A549 (cell line): ENCODE measurements around the gene SERPINI1. TPM values are rescaled to one million over a fixed set of nuclear protein-coding genes. Genes with fewer than 3 reads are reported as not detected.

ENCODE experiments used
- ATAC-seq, 2 experiments: fragments of 200-7000 bp in 1 of 2; fragments of >200 bp in 1 of 2; cut with Nextera tagmentation in 1 of 2; cut with Tn5 transposase in 1 of 2; 3 replicates each; pipeline versions ENCODE4 v1.8.0 to v1.9.1; 2018 to 2020; ENCODE audit warnings: mild to moderate bottlenecking in 1 of 2, moderate library complexity in 1 of 2
- CTCF ChIA-PET: fragments of 300-600 bp; sonication (Branson Sonifier 250); formaldehyde crosslinking; extraction: SDS; loops from one replicate; lab custom pipeline; 2021; ENCODE audit warnings: antibody characterized with exemption, inconsistent platforms; lab: Yijun Ruan, JAX
- POLR2A ChIA-PET: fragments of 350-600 bp; formaldehyde crosslinking; extraction: SDS; loops from one replicate; lab custom pipeline; 2021; ENCODE audit warnings: antibody characterized with exemption, inconsistent platforms; lab: Yijun Ruan, JAX
- DNase-seq, 2 experiments: peaks; one replicate each; pipeline versions ENCODE4 v3.0.0 to v3.0.0-alpha.2; 2011 to 2016; ENCODE audit warnings: low read depth in 1 of 2, low spot score in 1 of 2
- FAIRE-seq: peaks from 2 replicates; lab custom pipeline; 2011; peaks lifted over from hg19 to GRCh38; lab: Jason Lieb, UNC
- H3K27ac ChIP-seq, 2 experiments: fragments of >200 bp; sonication (Bioruptor Twin); formaldehyde crosslinking; 3 replicates each; pipeline ENCODE4 v1.5.1; 2016 to 2017
- H3K4me1 ChIP-seq: fragments of >200 bp; sonication (Bioruptor Twin); formaldehyde crosslinking; 3 replicates; pipeline ENCODE4 v1.6.1; 2016
- H3K4me2 ChIP-seq: fragments of >200 bp; sonication (Bioruptor Twin); formaldehyde crosslinking; 3 replicates; pipeline ENCODE4 v1.6.1; 2016
- H3K4me3 ChIP-seq: fragments of >200 bp; sonication (Bioruptor Twin); formaldehyde crosslinking; 3 replicates; pipeline ENCODE4 v1.5.1; 2016
- H3K9me3 ChIP-seq: fragments of >200 bp; sonication (Bioruptor Twin); formaldehyde crosslinking; 3 replicates; pipeline ENCODE4 v1.6.1; 2016
- CBX8 ChIP-seq: fragments of 200-600 bp; sonication (generic); IDR thresholded peaks from 2 replicates; pipeline ENCODE4 v1.6.1; 2016
- CHD2 ChIP-seq: fragments of 150-350 bp; IDR thresholded peaks from 2 replicates; pipeline ENCODE4 v1.6.1; 2014; ENCODE audit warnings: low read length; ENCODE audit not compliant: partially characterized antibody
- CHD4 ChIP-seq: fragments of 200-600 bp; sonication (generic); IDR thresholded peaks from 2 replicates; pipeline ENCODE4 v1.6.1; 2016; ENCODE audit warnings: antibody characterized with exemption, mild to moderate bottlenecking, borderline replicate concordance
- EHF ChIP-seq: fragments of 250-450 bp; sonication (Bioruptor Pico); IDR thresholded peaks from 2 replicates; pipeline ENCODE4 v1.5.0; 2020; ENCODE audit warnings: mild to moderate bottlenecking
- EHMT2 ChIP-seq: fragments of 200-600 bp; sonication (generic); IDR thresholded peaks from 2 replicates; pipeline ENCODE4 v1.6.1; 2016; ENCODE audit warnings: antibody characterized with exemption, low read depth, mild to moderate bottlenecking, moderate library complexity
- ELK1 ChIP-seq: fragments of 150-350 bp; IDR thresholded peaks from 2 replicates; pipeline ENCODE4 v1.6.1; 2014; ENCODE audit warnings: low read depth, mild to moderate bottlenecking, low read length
- FOSB ChIP-seq: fragments of 250-450 bp; sonication (Bioruptor Pico); IDR thresholded peaks from 2 replicates; pipeline ENCODE4 v1.5.0; 2020; ENCODE audit warnings: mild to moderate bottlenecking, moderate library complexity
- HDAC2 ChIP-seq: fragments of 200-600 bp; sonication (generic); IDR thresholded peaks from 2 replicates; pipeline ENCODE4 v1.6.1; 2016
- HES2 ChIP-seq: fragments of >200 bp; sonication (Bioruptor Twin); formaldehyde crosslinking; IDR thresholded peaks from 2 replicates; pipeline ENCODE4 v1.6.1; 2016
- HOXA7 ChIP-seq: fragments of 250-450 bp; sonication (Bioruptor Pico); IDR thresholded peaks from 2 replicates; pipeline ENCODE4 v1.5.0; 2020; ENCODE audit warnings: mild to moderate bottlenecking, moderate library complexity
- HOXB13 ChIP-seq: fragments of 250-450 bp; sonication (Bioruptor Pico); IDR thresholded peaks from 2 replicates; pipeline ENCODE4 v1.5.0; 2020; ENCODE audit warnings: low read depth, mild to moderate bottlenecking, moderate library complexity
- HOXB5 ChIP-seq: fragments of 250-450 bp; sonication (Bioruptor Pico); IDR thresholded peaks from 2 replicates; pipeline ENCODE4 v1.5.0; 2020; ENCODE audit warnings: mild to moderate bottlenecking, moderate library complexity
- JUNB ChIP-seq: fragments of >200 bp; sonication (Bioruptor Twin); formaldehyde crosslinking; IDR thresholded peaks from 2 replicates; pipeline ENCODE4 v1.6.1; 2016
- KDM1A ChIP-seq: fragments of 200-600 bp; sonication (generic); IDR thresholded peaks from 2 replicates; pipeline ENCODE4 v1.6.1; 2016; ENCODE audit warnings: low read depth, mild to moderate bottlenecking
- MAX ChIP-seq: IDR thresholded peaks from 2 replicates; pipeline ENCODE4 v1.6.1; 2012
- MYC ChIP-seq: IDR thresholded peaks from 2 replicates; pipeline ENCODE4 v1.6.1; 2012; ENCODE audit warnings: mild to moderate bottlenecking, inconsistent platforms, low read length, improper control_type of control experiment, borderline replicate concordance
- NFE2L2 ChIP-seq: fragments of 150-350 bp; conservative IDR thresholded peaks from 2 replicates; pipeline ENCODE4 v1.6.1; 2014; ENCODE audit warnings: low read length
- NPAS2 ChIP-seq: fragments of 250-450 bp; sonication (Bioruptor Pico); IDR thresholded peaks from 2 replicates; pipeline ENCODE4 v1.8.0; 2022; ENCODE audit warnings: mild to moderate bottlenecking, moderate library complexity, borderline replicate concordance
- NR3C1 ChIP-seq: fragments of >200 bp; sonication (Bioruptor Twin); formaldehyde crosslinking; IDR thresholded peaks from 3 replicates; pipeline ENCODE4 v1.6.1; 2017
- PBX3 ChIP-seq: IDR thresholded peaks from 2 replicates; pipeline ENCODE4 v1.6.1; 2012
- POLR2A ChIP-seq: IDR thresholded peaks from 2 replicates; pipeline ENCODE4 v1.6.1; 2012; ENCODE audit warnings: mild to moderate bottlenecking, low read length
- POLR2AphosphoS2 ChIP-seq: conservative IDR thresholded peaks from 2 replicates; pipeline ENCODE4 v1.6.1; 2012; ENCODE audit warnings: low read length, improper control_type of control experiment, inconsistent platforms
- RFX5 ChIP-seq: fragments of 450-650 bp; IDR thresholded peaks from 2 replicates; pipeline ENCODE4 v1.7.1; 2014; ENCODE audit warnings: antibody characterized with exemption, mild to moderate bottlenecking, moderate library complexity
- SMC3 ChIP-seq: fragments of >200 bp; sonication (Bioruptor Twin); formaldehyde crosslinking; IDR thresholded peaks from 3 replicates; pipeline ENCODE4 v1.6.1; 2018; ENCODE audit warnings: inconsistent platforms
- TFCP2L1 ChIP-seq: fragments of 250-450 bp; sonication (Bioruptor Pico); IDR thresholded peaks from 2 replicates; pipeline ENCODE4 v1.5.0; 2021; ENCODE audit warnings: mild to moderate bottlenecking
- TP53 ChIP-seq: fragments of 250-450 bp; sonication (Bioruptor Pico); IDR thresholded peaks from 2 replicates; pipeline ENCODE4 v1.5.0; 2021; ENCODE audit warnings: mild to moderate bottlenecking, moderate library complexity
- USF2 ChIP-seq: fragments of 450-650 bp; IDR thresholded peaks from 2 replicates; pipeline ENCODE4 v1.6.1; 2014; ENCODE audit warnings: antibody characterized with exemption
- ZC3H11A ChIP-seq: fragments of 450-650 bp; IDR thresholded peaks from 2 replicates; pipeline ENCODE4 v1.6.1; 2014; ENCODE audit warnings: antibody characterized with exemption, mild to moderate bottlenecking
- ZFP36 ChIP-seq: fragments of 450-650 bp; IDR thresholded peaks from 2 replicates; pipeline ENCODE4 v1.6.1; 2014; ENCODE audit warnings: borderline replicate concordance; ENCODE audit not compliant: partially characterized antibody
- ZSCAN20 ChIP-seq: fragments of 250-450 bp; sonication (Bioruptor Pico); IDR thresholded peaks from 2 replicates; pipeline ENCODE4 v1.8.0; 2022; ENCODE audit warnings: mild to moderate bottlenecking, moderate library complexity
- WGBS: methylation state at CpG from one replicate; pipeline ENCODE4 v1.1.6; 2017; ENCODE audit errors: missing lambda C conversion rate; 5-methylcytosine and 5-hydroxymethylcytosine counted together
- polyA plus RNA-seq, 4 experiments: library from polyadenylated mRNA; depleted of rRNA in 3 of 4; stranded (reverse); fragments of >200 nt; fragmentation: RNase III in 1 of 4; extraction: RNeasy Plus Mini Kit Qiagen cat#74134 plus additional on column Dnase treatment in 1 of 4; gene quantifications; 2 replicates in 3 of 4; 3 replicates in 1 of 4; pipeline ENCODE4 v1.2.3, GENCODE V29; 2011 to 2017
- TF ChIP-seq, protein P1 (sequence below): IDR thresholded peaks from 2 replicates; pipeline ENCODE4 v1.6.1; 2012; ENCODE audit warnings: low read depth, borderline replicate concordance

Gene SERPINI1
- polyA plus RNA-seq, 2 of the 4 experiments (the other 2 are of a cell fraction): 6.5 to 10.2 TPM

DNA sequence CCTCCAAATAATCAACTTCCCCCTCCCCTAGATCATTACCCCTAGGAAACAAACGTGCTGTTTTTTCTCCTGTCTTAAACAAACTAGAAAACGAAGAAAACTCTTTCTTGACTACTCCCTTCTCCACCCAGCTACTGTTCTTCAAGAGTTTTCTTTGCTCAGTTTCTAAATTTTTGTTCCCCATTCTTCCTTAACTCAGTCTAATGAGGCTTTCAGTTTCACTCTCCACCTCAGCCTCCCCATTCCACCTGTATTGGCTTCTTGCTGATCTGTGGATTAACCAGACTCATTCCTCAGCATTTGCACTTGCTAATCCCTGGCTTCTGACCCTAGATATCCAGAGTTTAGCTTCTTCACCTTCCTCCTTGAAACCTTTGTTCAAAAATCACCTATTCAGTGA, 26.8 kb downstream of the SERPINI1 start:
- FAIRE-seq (no peak), DNase-seq (no peak), ATAC-seq (no peak)
- H3K4me1 ChIP-seq: no peaks in the 10 kb centered on the region
- ChIA-PET POLR2A (no interaction called here), CTCF (no interaction called here)
- no peak overlapping the region for H3K4me2 ChIP-seq
- TF ChIP-seq TFCP2L1 (CRISPR knock-in tag) (no peak), NPAS2 (CRISPR knock-in tag) (no peak), HDAC2 (no peak), POLR2A (no peak), EHF (CRISPR knock-in tag) (no peak), NFE2L2 (no peak), PBX3 (no peak), ZSCAN20 (CRISPR knock-in tag) (no peak), SMC3 (no peak), USF2 (no peak)
- no peak overlapping the region for H3K4me3 ChIP-seq
- no peaks in the 10 kb centered on the region for H3K9me3 ChIP-seq
- no peak overlapping the region for H3K27ac ChIP-seq
- 5% methylated on average over 2 of the region's 2 CpGs for WGBS

DNA sequence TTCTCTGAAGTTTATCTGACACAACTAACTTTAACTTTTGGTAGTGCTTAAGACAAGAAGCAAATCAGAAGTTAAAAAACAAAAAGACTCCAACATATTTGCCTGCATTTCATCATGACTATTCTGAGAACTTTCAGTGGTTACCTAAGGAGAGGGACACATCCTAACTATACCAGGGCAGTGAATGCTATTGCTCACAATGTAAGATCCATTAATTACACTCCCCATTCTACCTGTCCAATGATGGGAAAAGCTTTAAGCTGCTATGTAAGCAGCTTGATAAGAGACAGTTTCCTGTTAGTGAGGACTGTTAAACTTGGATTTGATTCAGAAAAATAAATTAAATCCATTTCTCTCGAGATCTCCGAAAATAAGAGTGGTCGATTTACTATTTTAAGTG, 37.5 kb downstream of the SERPINI1 start:
- H3K4me3 ChIP-seq: no peak overlapping the region
- no peak overlapping the region for H3K27ac ChIP-seq
- TF ChIP-seq, protein P1, sequence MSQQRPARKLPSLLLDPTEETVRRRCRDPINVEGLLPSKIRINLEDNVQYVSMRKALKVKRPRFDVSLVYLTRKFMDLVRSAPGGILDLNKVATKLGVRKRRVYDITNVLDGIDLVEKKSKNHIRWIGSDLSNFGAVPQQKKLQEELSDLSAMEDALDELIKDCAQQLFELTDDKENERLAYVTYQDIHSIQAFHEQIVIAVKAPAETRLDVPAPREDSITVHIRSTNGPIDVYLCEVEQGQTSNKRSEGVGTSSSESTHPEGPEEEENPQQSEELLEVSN: no peak
- TF ChIP-seq JUNB (no peak), CHD2 (no peak), ZC3H11A (no peak), MAX (no peak), HOXA7 (CRISPR knock-in tag) (no peak), CHD4 (no peak), NR3C1 (no peak), FOSB (no peak)
- TF ChIP-seq, all 56 proteins: peak for 0
- ATAC-seq (no peak), FAIRE-seq (no peak), DNase-seq (no peak)
- WGBS: 52% methylated on average over 3 of the region's 3 CpGs
- no peaks in the 10 kb centered on the region for H3K4me1 ChIP-seq
- ChIA-PET POLR2A (no interaction called here), CTCF (no interaction called here)
- H3K4me2 ChIP-seq: no peak overlapping the region
- H3K9me3 ChIP-seq: no peaks in the 10 kb centered on the region

GRCh38 chr3:167773584-167773983, 38.1 kb downstream of the SERPINI1 start:
- POLR2A ChIA-PET: no interaction called here
- Histone ChIP-seq H3K27ac (no peak overlapping the region), H3K4me2 (no peak overlapping the region), H3K9me3 (peaks cover 2% of the 10 kb centered on the region; the same call in 1 of the 3 replicates), H3K4me3 (no peak overlapping the region), H3K4me1 (no peaks in the 10 kb centered on the region)
- ATAC-seq (no peak), DNase-seq (no peak), FAIRE-seq (no peak)
- CTCF ChIA-PET: no interaction called here
- 90% methylated on average over 1 of the region's 1 CpG for WGBS
- TF ChIP-seq TP53 (CRISPR knock-in tag): no peak
- no peak for TF ChIP-seq HES2
- TF ChIP-seq KDM1A: no peak
- no peak for TF ChIP-seq ELK1
- no peak for TF ChIP-seq TFCP2L1 (CRISPR knock-in tag)
- TF ChIP-seq MYC: no peak
- TF ChIP-seq HOXB5 (CRISPR knock-in tag): no peak
- TF ChIP-seq CBX8: no peak
- no peak for TF ChIP-seq RFX5
- TF ChIP-seq ZFP36: no peak
- no peak for TF ChIP-seq POLR2AphosphoS2
- no peak for TF ChIP-seq FOSB
- no peak for TF ChIP-seq HOXB13
- TF ChIP-seq EHMT2: no peak
- no peak for TF ChIP-seq SMC3
